Prostate gland (tissue), 2 donors: Measurements from ENCODE around the gene LUC7L. TPM values are rescaled to one million over a fixed set of nuclear protein-coding genes. Genes with fewer than 3 reads are reported as not detected.
"Not testable (repeated sequence)": the region's sequence is repeated elsewhere in the genome, so short reads cannot be mapped to it uniquely, and the experiment has no call there.

ENCODE experiments used
- DNase-seq: peaks from one replicate; pipeline ENCODE4 v3.0.0-alpha.2; 2019; ENCODE audit warnings: low spot score
- H3K27ac ChIP-seq, 2 donors: fragments of 200-600 bp; sonication (generic); 2 replicates each; pipeline ENCODE4 v1.5.1; 2017 to 2019
- H3K27me3 ChIP-seq: fragments of 200-600 bp; sonication (generic); replicated peaks from 2 replicates; pipeline ENCODE4 v1.5.1; 2019; ENCODE audit not compliant: insufficient read depth
- H3K36me3 ChIP-seq, 2 donors: fragments of 200-600 bp; sonication (generic); 1 replicate in 1 of 2; 2 replicates in 1 of 2; pipeline versions ENCODE4 v1.5.1 to v1.8.1; 2017 to 2019
- H3K4me1 ChIP-seq: fragments of 200-600 bp; sonication (generic); replicated peaks from 2 replicates; pipeline ENCODE4 v1.5.1; 2019
- H3K4me3 ChIP-seq, 2 donors: fragments of 200-600 bp; sonication (generic); 2 replicates each; pipeline ENCODE4 v1.5.1; 2017 to 2019
- H3K9me3 ChIP-seq: fragments of 200-600 bp; sonication (generic); 2 replicates; pipeline ENCODE4 v1.5.1; 2017
- POLR2A ChIP-seq: fragments of 450-650 bp; IDR thresholded peaks from one replicate; pipeline ENCODE4 v1.6.1; 2016; ENCODE audit warnings: antibody characterized with exemption, mild to moderate bottlenecking
- POLR2AphosphoS5 ChIP-seq: sonication (generic); formaldehyde crosslinking; IDR thresholded peaks from one replicate; pipeline ENCODE4 v1.6.1; 2017; ENCODE audit warnings: antibody characterized with exemption
- WGBS: methylation state at CpG from one replicate; pipeline ENCODE4 v1.1.5; 2018; 5-methylcytosine and 5-hydroxymethylcytosine counted together
- intact Hi-C: fragments of 100-400 bp; cut with DNase I; formaldehyde crosslinking; loops from one replicate; pipeline ENCODE4 v1.14.2; 2022
- total RNA-seq, 2 donors: library from RNA; depleted of rRNA; stranded (reverse); fragments of >200 nt; gene quantifications; one replicate each; pipeline ENCODE4 v1.1.0, GENCODE V29; 2016
- TF ChIP-seq, protein P1 (sequence below), 4 experiments: fragments of 200-600 bp in 2 of 4; fragments of 450-650 bp in 2 of 4; sonication (generic) in 2 of 4; IDR thresholded peaks; 1 replicate in 3 of 4; 2 replicates in 1 of 4; pipeline ENCODE4 v1.5.1; 2016 to 2019; ENCODE audit warnings: antibody characterized with exemption in 4 of 4, mild to moderate bottlenecking in 2 of 4, moderate library complexity in 2 of 4

Gene LUC7L
- total RNA-seq, 2 donors from 2014 or later = 55.1 to 108 TPM

DNA sequence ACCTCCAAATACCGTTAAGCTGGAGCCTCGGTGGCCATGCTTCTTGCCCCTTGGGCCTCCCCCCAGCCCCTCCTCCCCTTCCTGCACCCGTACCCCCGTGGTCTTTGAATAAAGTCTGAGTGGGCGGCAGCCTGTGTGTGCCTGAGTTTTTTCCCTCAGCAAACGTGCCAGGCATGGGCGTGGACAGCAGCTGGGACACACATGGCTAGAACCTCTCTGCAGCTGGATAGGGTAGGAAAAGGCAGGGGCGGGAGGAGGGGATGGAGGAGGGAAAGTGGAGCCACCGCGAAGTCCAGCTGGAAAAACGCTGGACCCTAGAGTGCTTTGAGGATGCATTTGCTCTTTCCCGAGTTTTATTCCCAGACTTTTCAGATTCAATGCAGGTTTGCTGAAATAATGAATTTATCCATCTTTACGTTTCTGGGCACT, 51.8 kb downstream of the LUC7L start:
- Histone ChIP-seq H3K4me3 (no peak overlapping the region), H3K4me1 (peaks cover 10% of the 10 kb centered on the region), H3K27ac (no peak overlapping the region), H3K36me3 (no peaks in the 10 kb centered on the region), H3K9me3 (no peaks in the 10 kb centered on the region), H3K27me3 (peaks cover 11% of the 10 kb centered on the region)
- WGBS = 5% methylated on average over 13 of the region's 13 CpGs
- no peak for DNase-seq
- TF ChIP-seq, protein P1, sequence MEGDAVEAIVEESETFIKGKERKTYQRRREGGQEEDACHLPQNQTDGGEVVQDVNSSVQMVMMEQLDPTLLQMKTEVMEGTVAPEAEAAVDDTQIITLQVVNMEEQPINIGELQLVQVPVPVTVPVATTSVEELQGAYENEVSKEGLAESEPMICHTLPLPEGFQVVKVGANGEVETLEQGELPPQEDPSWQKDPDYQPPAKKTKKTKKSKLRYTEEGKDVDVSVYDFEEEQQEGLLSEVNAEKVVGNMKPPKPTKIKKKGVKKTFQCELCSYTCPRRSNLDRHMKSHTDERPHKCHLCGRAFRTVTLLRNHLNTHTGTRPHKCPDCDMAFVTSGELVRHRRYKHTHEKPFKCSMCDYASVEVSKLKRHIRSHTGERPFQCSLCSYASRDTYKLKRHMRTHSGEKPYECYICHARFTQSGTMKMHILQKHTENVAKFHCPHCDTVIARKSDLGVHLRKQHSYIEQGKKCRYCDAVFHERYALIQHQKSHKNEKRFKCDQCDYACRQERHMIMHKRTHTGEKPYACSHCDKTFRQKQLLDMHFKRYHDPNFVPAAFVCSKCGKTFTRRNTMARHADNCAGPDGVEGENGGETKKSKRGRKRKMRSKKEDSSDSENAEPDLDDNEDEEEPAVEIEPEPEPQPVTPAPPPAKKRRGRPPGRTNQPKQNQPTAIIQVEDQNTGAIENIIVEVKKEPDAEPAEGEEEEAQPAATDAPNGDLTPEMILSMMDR (IDR thresholded peaks at IDR 0.05) = no peak
- TF ChIP-seq POLR2AphosphoS5 (no peak), POLR2A (no peak)
- intact Hi-C loops = loop anchor here (5.0 kb wide), 1 partner anchor 70 kb away; no protein-coding TSS in a partner anchor

DNA sequence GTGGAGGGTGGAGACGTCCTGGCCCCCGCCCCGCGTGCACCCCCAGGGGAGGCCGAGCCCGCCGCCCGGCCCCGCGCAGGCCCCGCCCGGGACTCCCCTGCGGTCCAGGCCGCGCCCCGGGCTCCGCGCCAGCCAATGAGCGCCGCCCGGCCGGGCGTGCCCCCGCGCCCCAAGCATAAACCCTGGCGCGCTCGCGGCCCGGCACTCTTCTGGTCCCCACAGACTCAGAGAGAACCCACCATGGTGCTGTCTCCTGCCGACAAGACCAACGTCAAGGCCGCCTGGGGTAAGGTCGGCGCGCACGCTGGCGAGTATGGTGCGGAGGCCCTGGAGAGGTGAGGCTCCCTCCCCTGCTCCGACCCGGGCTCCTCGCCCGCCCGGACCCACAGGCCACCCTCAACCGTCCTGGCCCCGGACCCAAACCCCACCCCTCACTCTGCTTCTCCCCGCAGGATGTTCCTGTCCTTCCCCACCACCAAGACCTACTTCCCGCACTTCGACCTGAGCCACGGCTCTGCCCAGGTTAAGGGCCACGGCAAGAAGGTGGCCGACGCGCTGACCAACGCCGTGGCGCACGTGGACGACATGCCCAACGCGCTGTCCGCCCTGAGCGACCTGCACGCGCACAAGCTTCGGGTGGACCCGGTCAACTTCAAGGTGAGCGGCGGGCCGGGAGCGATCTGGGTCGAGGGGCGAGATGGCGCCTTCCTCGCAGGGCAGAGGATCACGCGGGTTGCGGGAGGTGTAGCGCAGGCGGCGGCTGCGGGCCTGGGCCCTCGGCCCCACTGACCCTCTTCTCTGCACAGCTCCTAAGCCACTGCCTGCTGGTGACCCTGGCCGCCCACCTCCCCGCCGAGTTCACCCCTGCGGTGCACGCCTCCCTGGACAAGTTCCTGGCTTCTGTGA, 52.5 kb downstream of the LUC7L start, which contains the start of gene HBA1:
Gene HBA1, plus strand, starts transcription at position 204 of the 906 bp plus-strand sequence. Its CDS starts 37 bp downstream, at position 241.
- peaks cover 11% of the 10 kb centered on the region for H3K27me3 ChIP-seq
- not testable (repeated sequence) for H3K9me3 ChIP-seq, H3K36me3 ChIP-seq, DNase-seq, H3K4me3 ChIP-seq, H3K27ac ChIP-seq
- H3K4me1 ChIP-seq = peaks cover 10% of the 10 kb centered on the region
- 0% methylated on average over 5 of the region's 88 CpGs for WGBS
- intact Hi-C loops = loop anchor here (5.0 kb wide), 1 partner anchor 69 kb away; no protein-coding TSS in a partner anchor

DNA sequence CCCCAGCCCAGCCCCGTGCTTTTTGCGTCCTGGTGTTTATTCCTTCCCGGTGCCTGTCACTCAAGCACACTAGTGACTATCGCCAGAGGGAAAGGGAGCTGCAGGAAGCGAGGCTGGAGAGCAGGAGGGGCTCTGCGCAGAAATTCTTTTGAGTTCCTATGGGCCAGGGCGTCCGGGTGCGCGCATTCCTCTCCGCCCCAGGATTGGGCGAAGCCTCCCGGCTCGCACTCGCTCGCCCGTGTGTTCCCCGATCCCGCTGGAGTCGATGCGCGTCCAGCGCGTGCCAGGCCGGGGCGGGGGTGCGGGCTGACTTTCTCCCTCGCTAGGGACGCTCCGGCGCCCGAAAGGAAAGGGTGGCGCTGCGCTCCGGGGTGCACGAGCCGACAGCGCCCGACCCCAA, 53.2 kb downstream of the LUC7L start:
- DNase-seq, H3K4me1 ChIP-seq, H3K4me3 ChIP-seq, H3K36me3 ChIP-seq, H3K9me3 ChIP-seq, H3K27ac ChIP-seq: not testable (repeated sequence)
- intact Hi-C loops = loop anchor here (5.0 kb wide), 1 partner anchor 69 kb away; no protein-coding TSS in a partner anchor
- 0% methylated on average over 12 of the region's 39 CpGs for WGBS
- peaks cover 15% of the 10 kb centered on the region for H3K27me3 ChIP-seq

DNA sequence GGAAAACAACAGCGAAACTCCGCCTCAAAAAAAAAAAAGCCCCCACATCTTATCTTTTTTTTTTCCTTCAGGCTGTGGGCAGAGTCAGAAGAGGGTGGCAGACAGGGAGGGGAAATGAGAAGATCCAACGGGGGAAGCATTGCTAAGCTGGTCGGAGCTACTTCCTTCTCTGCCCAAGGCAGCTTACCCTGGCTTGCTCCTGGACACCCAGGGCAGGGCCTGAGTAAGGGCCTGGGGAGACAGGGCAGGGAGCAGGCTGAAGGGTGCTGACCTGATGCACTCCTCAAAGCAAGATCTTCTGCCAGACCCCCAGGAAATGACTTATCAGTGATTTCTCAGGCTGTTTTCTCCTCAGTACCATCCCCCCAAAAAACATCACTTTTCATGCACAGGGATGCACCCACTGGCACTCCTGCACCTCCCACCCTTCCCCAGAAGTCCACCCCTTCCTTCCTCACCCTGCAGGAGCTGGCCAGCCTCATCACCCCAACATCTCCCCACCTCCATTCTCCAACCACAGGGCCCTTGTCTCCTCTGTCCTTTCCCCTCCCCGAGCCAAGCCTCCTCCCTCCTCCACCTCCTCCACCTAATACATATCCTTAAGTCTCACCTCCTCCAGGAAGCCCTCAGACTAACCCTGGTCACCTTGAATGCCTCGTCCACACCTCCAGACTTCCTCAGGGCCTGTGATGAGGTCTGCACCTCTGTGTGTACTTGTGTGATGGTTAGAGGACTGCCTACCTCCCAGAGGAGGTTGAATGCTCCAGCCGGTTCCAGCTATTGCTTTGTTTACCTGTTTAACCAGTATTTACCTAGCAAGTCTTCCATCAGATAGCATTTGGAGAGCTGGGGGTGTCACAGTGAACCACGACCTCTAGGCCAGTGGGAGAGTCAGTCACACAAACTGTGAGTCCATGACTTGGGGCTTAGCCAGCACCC, 54.0 kb downstream of the LUC7L start:
- Histone ChIP-seq H3K4me1 (peaks cover 2% of the 10 kb centered on the region), H3K27ac (no peak overlapping the region), H3K9me3 (no peaks in the 10 kb centered on the region), H3K27me3 (peaks cover 15% of the 10 kb centered on the region), H3K4me3 (no peak overlapping the region), H3K36me3 (no peaks in the 10 kb centered on the region)
- no peak for DNase-seq
- WGBS = 29% methylated on average over 8 of the region's 8 CpGs
- intact Hi-C loops = loop anchor here (5.0 kb wide), 1 partner anchor 68 kb away; no protein-coding TSS in a partner anchor
- TF ChIP-seq, protein P1 (IDR thresholded peaks at IDR 0.05) = no peak
- TF ChIP-seq POLR2A (no peak), POLR2AphosphoS5 (no peak)

DNA sequence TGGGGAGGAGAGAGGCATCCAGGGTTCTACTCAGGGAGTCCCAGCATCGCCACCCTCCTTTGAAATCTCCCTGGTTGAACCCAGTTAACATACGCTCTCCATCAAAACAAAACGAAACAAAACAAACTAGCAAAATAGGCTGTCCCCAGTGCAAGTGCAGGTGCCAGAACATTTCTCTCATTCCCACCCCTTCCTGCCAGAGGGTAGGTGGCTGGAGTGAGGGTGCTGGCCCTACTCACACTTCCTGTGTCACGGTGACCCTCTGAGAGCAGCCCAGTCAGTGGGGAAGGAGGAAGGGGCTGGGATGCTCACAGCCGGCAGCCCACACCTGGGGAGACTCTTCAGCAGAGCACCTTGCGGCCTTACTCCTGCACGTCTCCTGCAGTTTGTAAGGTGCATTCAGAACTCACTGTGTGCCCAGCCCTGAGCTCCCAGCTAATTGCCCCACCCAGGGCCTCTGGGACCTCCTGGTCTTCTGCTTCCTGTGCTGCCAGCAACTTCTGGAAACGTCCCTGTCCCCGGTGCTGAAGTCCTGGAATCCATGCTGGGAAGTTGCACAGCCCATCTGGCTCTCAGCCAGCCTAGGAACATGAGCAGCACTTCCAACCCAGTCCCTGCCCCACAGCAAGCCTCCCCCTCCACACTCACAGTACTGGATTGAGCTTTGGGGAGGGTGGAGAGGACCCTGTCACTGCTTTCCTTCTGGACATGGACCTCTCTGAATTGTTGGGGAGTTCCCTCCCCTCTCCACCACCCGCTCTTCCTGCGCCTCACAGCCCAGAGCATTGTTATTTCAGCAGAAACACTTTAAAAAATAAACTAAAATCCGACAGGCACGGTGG, 55.1 kb downstream of the LUC7L start:
- H3K4me3 ChIP-seq, H3K27ac ChIP-seq, H3K36me3 ChIP-seq, intact Hi-C loops, H3K9me3 ChIP-seq, H3K4me1 ChIP-seq, DNase-seq: not testable (repeated sequence)
- peaks cover 15% of the 10 kb centered on the region for H3K27me3 ChIP-seq
- WGBS = 9% methylated on average over 6 of the region's 13 CpGs

DNA sequence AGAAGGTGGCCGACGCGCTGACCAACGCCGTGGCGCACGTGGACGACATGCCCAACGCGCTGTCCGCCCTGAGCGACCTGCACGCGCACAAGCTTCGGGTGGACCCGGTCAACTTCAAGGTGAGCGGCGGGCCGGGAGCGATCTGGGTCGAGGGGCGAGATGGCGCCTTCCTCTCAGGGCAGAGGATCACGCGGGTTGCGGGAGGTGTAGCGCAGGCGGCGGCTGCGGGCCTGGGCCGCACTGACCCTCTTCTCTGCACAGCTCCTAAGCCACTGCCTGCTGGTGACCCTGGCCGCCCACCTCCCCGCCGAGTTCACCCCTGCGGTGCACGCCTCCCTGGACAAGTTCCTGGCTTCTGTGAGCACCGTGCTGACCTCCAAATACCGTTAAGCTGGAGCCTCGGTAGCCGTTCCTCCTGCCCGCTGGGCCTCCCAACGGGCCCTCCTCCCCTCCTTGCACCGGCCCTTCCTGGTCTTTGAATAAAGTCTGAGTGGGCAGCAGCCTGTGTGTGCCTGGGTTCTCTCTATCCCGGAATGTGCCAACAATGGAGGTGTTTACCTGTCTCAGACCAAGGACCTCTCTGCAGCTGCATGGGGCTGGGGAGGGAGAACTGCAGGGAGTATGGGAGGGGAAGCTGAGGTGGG, 55.9 kb downstream of the LUC7L start:
- H3K9me3 ChIP-seq, H3K4me3 ChIP-seq, H3K27ac ChIP-seq, DNase-seq, intact Hi-C loops, H3K36me3 ChIP-seq, H3K4me1 ChIP-seq: not testable (repeated sequence)
- WGBS = 3% methylated on average over 12 of the region's 44 CpGs
- peaks cover 20% of the 10 kb centered on the region for H3K27me3 ChIP-seq

DNA sequence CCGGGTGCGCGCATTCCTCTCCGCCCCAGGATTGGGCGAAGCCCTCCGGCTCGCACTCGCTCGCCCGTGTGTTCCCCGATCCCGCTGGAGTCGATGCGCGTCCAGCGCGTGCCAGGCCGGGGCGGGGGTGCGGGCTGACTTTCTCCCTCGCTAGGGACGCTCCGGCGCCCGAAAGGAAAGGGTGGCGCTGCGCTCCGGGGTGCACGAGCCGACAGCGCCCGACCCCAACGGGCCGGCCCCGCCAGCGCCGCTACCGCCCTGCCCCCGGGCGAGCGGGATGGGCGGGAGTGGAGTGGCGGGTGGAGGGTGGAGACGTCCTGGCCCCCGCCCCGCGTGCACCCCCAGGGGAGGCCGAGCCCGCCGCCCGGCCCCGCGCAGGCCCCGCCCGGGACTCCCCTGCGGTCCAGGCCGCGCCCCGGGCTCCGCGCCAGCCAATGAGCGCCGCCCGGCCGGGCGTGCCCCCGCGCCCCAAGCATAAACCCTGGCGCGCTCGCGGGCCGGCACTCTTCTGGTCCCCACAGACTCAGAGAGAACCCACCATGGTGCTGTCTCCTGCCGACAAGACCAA, 56.8 kb downstream of the LUC7L start, which contains the start of gene HBA2:
Gene HBA2, plus strand, starts transcription at position 503 of the 568 bp plus-strand sequence. Its CDS starts 37 bp downstream, at position 540.
- peaks cover 19% of the 10 kb centered on the region for H3K27me3 ChIP-seq
- H3K4me3 ChIP-seq = not testable (repeated sequence)

More for the DNA sequence above, 56.8 kb downstream of the LUC7L start, which contains the start of gene HBA2:
- H3K36me3 ChIP-seq, H3K27ac ChIP-seq, DNase-seq, intact Hi-C loops, H3K9me3 ChIP-seq, H3K4me1 ChIP-seq: not testable (repeated sequence)
- no CpG with 5 or more reads among the region's 74 CpGs for WGBS
